Activated CD8-positive, alpha-beta memory T cell treated with anti-CD3 and anti-CD28 coated beads, Interleukin-2, amount 10 ng/mL, durations not matched to agents 7 days and 5 days (primary cell): ENCODE results near the gene MDGA2. TPM values are rescaled to one million over a fixed set of nuclear protein-coding genes. Genes with fewer than 3 reads are reported as not detected.

Experiments
- ATAC-seq: fragments of 150-1000 bp; cut with Tn5 transposase; one replicate; pipeline ENCODE4 v1.10.0; 2021; ENCODE audit warnings: moderate library complexity
- CTCF ChIA-PET: fragments of 350-600 bp; sonication (Branson Sonifier 250); formaldehyde crosslinking; loops from one replicate; lab custom pipeline; 2021; ENCODE audit warnings: antibody characterized with exemption; lab: Charles Lee
- DNase-seq: peaks from one replicate; pipeline ENCODE4 v3.0.0-alpha.2; 2020
- H3K27ac Mint-ChIP-seq: one replicate; pipeline ENCODE4 v1.8.0; 2021; ENCODE audit warnings: mild to moderate bottlenecking, mixed read lengths
- H3K27me3 Mint-ChIP-seq: one replicate; pipeline ENCODE4 v1.8.0; 2021; ENCODE audit warnings: mixed read lengths
- H3K36me3 Mint-ChIP-seq: one replicate; pipeline ENCODE4 v1.8.0; 2021; ENCODE audit warnings: mild to moderate bottlenecking, mixed read lengths
- H3K4me1 Mint-ChIP-seq: one replicate; pipeline ENCODE4 v1.8.0; 2021; ENCODE audit warnings: mixed read lengths
- H3K4me3 Mint-ChIP-seq: one replicate; pipeline ENCODE4 v1.8.0; 2021; ENCODE audit warnings: mild to moderate bottlenecking, moderate library complexity, mixed read lengths
- H3K9me3 Mint-ChIP-seq: one replicate; pipeline ENCODE4 v1.8.0; 2022; ENCODE audit warnings: low read depth, mixed read lengths
- total RNA-seq, 2 experiments: library from RNA; stranded (reverse); gene quantifications; one replicate each; pipeline ENCODE4 v1.2.3, GENCODE V29; 2021

The MDGA2 gene
- total RNA-seq = not detected

- Mint-ChIP-seq H3K4me3 (no peak within 1 kb of the TSS), H3K27me3 (peaks cover 50% of the 10 kb centered on the region), H3K4me1 (no peaks in the 10 kb centered on the region), H3K9me3 (no peaks in the 10 kb centered on the region), H3K27ac (peak within 1 kb of the TSS; percentile 57), H3K36me3 (peaks cover 5% of the 10 kb centered on the region)
- CTCF ChIA-PET = no interaction called here
- DNase-seq (no peak), ATAC-seq (peak; percentile 23)
Measured at GRCh38 chr14:47675466-47676314, at the start of gene MDGA2. TSS of gene MDGA2 (minus strand) at chr14:47675605.

DNA sequence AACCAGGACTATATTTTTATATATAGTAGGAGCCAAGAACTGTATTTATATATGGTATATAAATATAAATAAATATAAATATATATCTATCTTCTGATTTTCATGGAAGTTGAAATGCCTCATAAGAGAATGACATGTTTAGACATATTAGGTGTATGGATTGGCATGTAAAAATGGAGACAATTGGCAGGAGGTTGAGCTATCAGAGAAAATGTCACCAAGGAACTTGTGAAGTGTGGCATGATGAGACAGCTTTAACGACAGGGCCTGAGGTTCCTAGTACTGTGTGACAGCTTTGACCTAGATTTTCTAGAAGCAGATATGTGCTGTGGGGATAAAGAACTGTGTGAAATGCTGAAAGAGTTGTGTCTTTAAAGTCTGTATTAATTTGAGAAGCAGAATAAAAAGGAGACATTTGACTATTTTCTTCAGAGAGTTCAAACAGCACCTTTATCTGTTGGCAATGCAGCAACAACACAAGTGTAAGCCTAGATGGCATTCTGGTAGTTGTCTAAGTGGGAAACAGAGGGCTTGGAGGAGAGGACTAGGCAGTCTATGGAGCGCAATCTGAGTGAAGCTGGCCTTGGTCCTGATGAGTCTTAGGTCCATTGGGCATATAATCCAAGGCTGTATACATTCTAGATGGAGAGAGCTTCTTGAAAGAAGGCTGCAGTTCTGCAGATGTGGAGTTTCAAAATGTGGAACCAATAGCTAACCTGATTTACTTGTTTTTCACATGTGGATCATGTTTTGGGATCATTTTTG is 47.7 kb upstream of the MDGA2 start:
- no peak overlapping the region for H3K4me3 Mint-ChIP-seq
- H3K9me3 Mint-ChIP-seq = peaks cover 2% of the 10 kb centered on the region
- no peaks in the 10 kb centered on the region for H3K36me3 Mint-ChIP-seq
- no peak for ATAC-seq
- CTCF ChIA-PET = no interaction called here
- H3K4me1 Mint-ChIP-seq = no peaks in the 10 kb centered on the region
- no peak overlapping the region for H3K27ac Mint-ChIP-seq
- DNase-seq = no peak
- no peaks in the 10 kb centered on the region for H3K27me3 Mint-ChIP-seq

GRCh38 chr14:47720281-47720680 is 44.9 kb upstream of the MDGA2 start:
- CTCF ChIA-PET = no interaction called here
- no peak overlapping the region for H3K4me3 Mint-ChIP-seq
- H3K27ac Mint-ChIP-seq = no peak overlapping the region
- no peaks in the 10 kb centered on the region for H3K27me3 Mint-ChIP-seq
- no peak for DNase-seq
- H3K36me3 Mint-ChIP-seq = no peaks in the 10 kb centered on the region
- H3K4me1 Mint-ChIP-seq = no peaks in the 10 kb centered on the region
- peaks cover 2% of the 10 kb centered on the region for H3K9me3 Mint-ChIP-seq
- no peak for ATAC-seq

DNA sequence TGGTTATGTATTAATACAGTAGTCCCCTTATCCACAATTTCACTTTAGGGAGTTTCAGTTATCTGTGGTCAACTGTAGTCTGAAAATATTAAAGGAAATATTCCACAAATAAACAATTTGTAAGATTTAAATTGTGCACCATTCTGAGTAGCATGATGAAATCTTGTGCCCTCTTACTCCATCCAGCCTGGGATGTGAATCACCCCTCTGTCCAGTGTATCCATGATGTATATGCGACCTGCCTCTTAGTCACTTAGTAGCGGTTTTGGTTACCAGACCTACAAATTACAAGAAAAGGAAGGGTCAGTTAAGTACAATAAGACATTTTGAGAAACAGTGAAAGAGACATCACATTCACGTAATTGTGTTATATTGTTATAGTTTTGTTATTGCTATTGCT is 39.9 kb upstream of the MDGA2 start:
- Mint-ChIP-seq H3K9me3 (no peaks in the 10 kb centered on the region), H3K27me3 (no peaks in the 10 kb centered on the region), H3K36me3 (no peaks in the 10 kb centered on the region), H3K4me1 (no peaks in the 10 kb centered on the region), H3K27ac (no peak overlapping the region), H3K4me3 (no peak overlapping the region)
- no peak for ATAC-seq
- CTCF ChIA-PET = no interaction called here
- DNase-seq = no peak

GRCh38 chr14:47710581-47710980 is 35.2 kb upstream of the MDGA2 start:
- Mint-ChIP-seq H3K4me3 (no peak overlapping the region), H3K27ac (no peak overlapping the region), H3K9me3 (peaks cover 8% of the 10 kb centered on the region), H3K4me1 (no peaks in the 10 kb centered on the region), H3K36me3 (no peaks in the 10 kb centered on the region), H3K27me3 (no peaks in the 10 kb centered on the region)
- no peak for ATAC-seq
- no peak for DNase-seq
- CTCF ChIA-PET = no interaction called here

DNA sequence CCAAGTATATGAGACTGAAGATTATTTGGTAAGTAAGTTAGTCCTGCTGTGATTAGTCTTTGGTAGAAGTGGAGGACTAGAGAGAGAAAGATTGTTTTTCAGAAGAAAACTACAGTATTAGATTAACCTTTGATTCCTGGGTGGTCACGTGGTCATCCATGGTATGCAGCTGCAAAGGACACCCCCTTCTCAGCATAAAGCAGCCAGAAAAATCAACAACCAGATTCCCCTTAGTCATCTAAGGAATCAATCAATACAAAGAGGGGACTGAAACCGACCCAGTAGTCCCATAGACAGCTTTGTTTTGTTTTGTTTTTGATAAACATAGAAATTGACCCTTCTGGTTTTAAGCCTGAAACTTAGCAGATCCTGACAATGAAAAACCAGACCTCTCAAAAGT is 30.3 kb upstream of the MDGA2 start:
- CTCF ChIA-PET = no interaction called here
- no peak overlapping the region for H3K4me3 Mint-ChIP-seq
- H3K36me3 Mint-ChIP-seq = no peaks in the 10 kb centered on the region
- peaks cover 10% of the 10 kb centered on the region for H3K9me3 Mint-ChIP-seq
- no peak overlapping the region for H3K27ac Mint-ChIP-seq
- no peak for DNase-seq
- ATAC-seq = no peak
- no peaks in the 10 kb centered on the region for H3K27me3 Mint-ChIP-seq
- H3K4me1 Mint-ChIP-seq = no peaks in the 10 kb centered on the region

- no peak overlapping the region for H3K27ac Mint-ChIP-seq
- H3K27me3 Mint-ChIP-seq = no peaks in the 10 kb centered on the region
- ATAC-seq (no peak), DNase-seq (no peak)
- CTCF ChIA-PET = no interaction called here
- no peaks in the 10 kb centered on the region for H3K36me3 Mint-ChIP-seq
- no peak overlapping the region for H3K4me3 Mint-ChIP-seq
- H3K9me3 Mint-ChIP-seq = no peaks in the 10 kb centered on the region
- H3K4me1 Mint-ChIP-seq = no peaks in the 10 kb centered on the region
Measured at GRCh38 chr14:47691829-47692228, 16.4 kb upstream of the MDGA2 start.

DNA sequence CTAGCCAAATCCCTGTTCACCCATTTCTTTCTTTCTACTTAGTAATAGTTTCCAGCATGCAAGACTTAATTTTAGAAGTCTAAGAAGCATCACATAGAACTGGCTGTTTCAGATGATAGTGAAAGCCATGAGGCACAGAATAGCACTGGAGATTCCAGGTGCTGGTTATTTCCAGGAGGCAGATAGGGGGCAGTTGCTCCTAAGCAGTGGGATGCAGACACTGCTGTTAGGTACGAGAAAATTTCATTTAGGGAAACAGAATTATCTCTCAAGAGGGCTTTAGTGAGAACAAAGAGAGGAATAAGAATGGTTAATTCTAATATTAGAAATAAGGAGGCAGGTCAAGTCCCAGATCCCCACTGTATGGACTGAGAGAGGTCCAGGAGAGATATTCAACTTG is 3.6 kb upstream of the MDGA2 start:
- H3K4me1 Mint-ChIP-seq = no peaks in the 10 kb centered on the region
- no peaks in the 10 kb centered on the region for H3K9me3 Mint-ChIP-seq
- H3K4me3 Mint-ChIP-seq = no peak overlapping the region
- CTCF ChIA-PET = no interaction called here
- no peak overlapping the region for H3K27ac Mint-ChIP-seq
- no peak for DNase-seq
- H3K36me3 Mint-ChIP-seq = peaks cover 3% of the 10 kb centered on the region
- ATAC-seq = no peak
- H3K27me3 Mint-ChIP-seq = peaks cover 33% of the 10 kb centered on the region

DNA sequence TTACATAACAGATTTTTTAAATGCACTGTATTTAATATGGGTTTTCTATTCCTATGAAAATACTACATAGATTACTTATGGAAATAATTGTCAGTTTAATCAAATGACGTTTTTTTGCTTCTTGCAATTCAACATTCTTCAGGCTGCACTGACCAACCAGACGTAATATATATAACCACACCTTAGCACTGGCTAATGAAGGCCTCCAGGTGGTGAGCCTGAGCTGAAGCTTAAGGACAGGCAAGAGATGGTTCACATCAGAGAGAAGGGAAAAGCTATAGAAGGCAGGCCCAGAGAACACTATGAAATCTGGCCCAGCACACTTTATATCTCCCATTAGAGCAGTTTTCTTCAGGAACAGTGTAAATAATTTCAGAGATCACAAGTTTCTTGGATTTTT is 2.8 kb upstream of the MDGA2 start:
- Mint-ChIP-seq H3K4me3 (no peak overlapping the region), H3K27ac (no peak overlapping the region), H3K9me3 (no peaks in the 10 kb centered on the region), H3K4me1 (no peaks in the 10 kb centered on the region), H3K27me3 (peaks cover 40% of the 10 kb centered on the region), H3K36me3 (peaks cover 5% of the 10 kb centered on the region)
- CTCF ChIA-PET = no interaction called here
- no peak for DNase-seq
- ATAC-seq = no peak

- no peaks in the 10 kb centered on the region for H3K9me3 Mint-ChIP-seq
- CTCF ChIA-PET = no interaction called here
Measured at GRCh38 chr14:47676315-47676617, 861 bp upstream of the MDGA2 start.

DNA sequence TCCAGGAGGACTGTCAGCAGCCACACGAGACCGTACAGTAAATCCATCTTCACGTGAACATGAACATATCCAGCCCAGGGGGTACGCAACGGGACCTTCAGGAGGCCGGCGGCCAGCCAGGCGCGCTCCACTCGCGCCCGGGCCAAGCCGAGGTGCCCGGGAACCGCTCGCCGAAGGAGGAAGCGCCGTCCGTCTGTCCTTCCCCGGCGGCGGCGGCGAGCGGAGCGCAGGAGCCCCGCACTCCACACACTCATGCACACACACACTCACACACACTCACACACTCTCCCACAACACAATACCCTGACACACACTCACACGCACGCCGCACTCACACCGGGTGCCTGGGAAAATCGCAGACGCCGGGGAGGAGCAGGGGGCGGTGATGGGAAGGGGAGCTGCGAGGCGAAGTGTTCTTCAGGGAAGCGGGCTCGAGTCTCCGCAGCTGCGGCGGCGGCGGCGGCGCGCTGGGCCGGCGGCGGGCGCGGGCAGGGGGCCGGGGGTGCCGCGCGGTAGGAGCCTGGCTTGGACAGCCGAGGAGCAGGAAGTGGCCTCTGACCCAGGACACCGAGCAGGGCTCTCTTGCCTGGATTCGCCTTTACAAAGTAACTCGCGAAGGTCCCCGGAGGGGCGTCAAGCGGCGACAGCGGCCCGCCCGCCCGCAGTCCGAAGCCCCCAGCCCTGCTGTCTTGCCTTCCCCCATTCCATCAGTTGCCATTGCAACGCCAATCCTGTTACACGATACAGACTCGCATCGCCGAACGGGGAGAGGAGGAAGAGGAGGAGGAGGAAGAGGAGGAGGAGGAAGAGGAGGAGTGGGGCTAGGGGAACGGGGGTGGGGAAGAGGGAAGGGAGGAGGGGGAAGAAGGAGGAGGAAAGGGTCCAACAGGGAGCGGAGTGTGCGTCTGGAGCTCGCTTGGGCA is 601 bp downstream of the MDGA2 start:
- Mint-ChIP-seq H3K27ac (peak overlapping the region; percentile 57), H3K27me3 (peaks cover 50% of the 10 kb centered on the region), H3K4me3 (no peak overlapping the region), H3K4me1 (no peaks in the 10 kb centered on the region), H3K9me3 (no peaks in the 10 kb centered on the region), H3K36me3 (peaks cover 5% of the 10 kb centered on the region)
- ATAC-seq = no peak
- CTCF ChIA-PET = no interaction called here
- no peak for DNase-seq

More at GRCh38 chr14:47676315-47676617, 861 bp upstream of the MDGA2 start:
- H3K4me1 Mint-ChIP-seq = no peaks in the 10 kb centered on the region
- no peak overlapping the region for H3K27ac Mint-ChIP-seq
- ATAC-seq = no peak
- no peak overlapping the region for H3K4me3 Mint-ChIP-seq
- peaks cover 5% of the 10 kb centered on the region for H3K36me3 Mint-ChIP-seq
- H3K27me3 Mint-ChIP-seq = peaks cover 50% of the 10 kb centered on the region
- DNase-seq = no peak

GRCh38 chr14:47674148-47674542 is 1.3 kb downstream of the MDGA2 start:
- DNase-seq (no peak), ATAC-seq (no peak)
- Mint-ChIP-seq H3K4me3 (no peak overlapping the region), H3K36me3 (peaks cover 5% of the 10 kb centered on the region), H3K27me3 (peaks cover 50% of the 10 kb centered on the region), H3K9me3 (no peaks in the 10 kb centered on the region), H3K27ac (peak overlapping the region; percentile 57), H3K4me1 (no peaks in the 10 kb centered on the region)
- CTCF ChIA-PET = no interaction called here

- CTCF ChIA-PET = no interaction called here
- Mint-ChIP-seq H3K9me3 (peaks cover 7% of the 10 kb centered on the region), H3K27me3 (no peaks in the 10 kb centered on the region), H3K27ac (no peak overlapping the region), H3K36me3 (no peaks in the 10 kb centered on the region), H3K4me1 (no peaks in the 10 kb centered on the region), H3K4me3 (no peak overlapping the region)
- ATAC-seq (no peak), DNase-seq (no peak)
Measured at GRCh38 chr14:47665337-47666134, 9.9 kb downstream of the MDGA2 start.
